Erythroblast (primary cell): ENCODE results near the gene BSND.

Source experiments
- GATA1 ChIP-seq: IDR thresholded peaks from 2 replicates; pipeline ENCODE4 v1.6.1; 2011; ENCODE audit warnings: low read depth, mild to moderate bottlenecking, control low read depth, low read length, moderate library complexity
- POLR2A ChIP-seq: IDR thresholded peaks from 2 replicates; pipeline ENCODE4 v1.6.1; 2011; ENCODE audit warnings: mild to moderate bottlenecking, low read length

GRCh38 chr1:55056632-55056992, 57.9 kb downstream of the BSND start:
- TF ChIP-seq POLR2A (no peak), GATA1 (no peak)
